Stimulated activated CD4-positive, alpha-beta T cell treated with anti-CD3 and anti-CD28 coated beads, Interleukin-12 subunit alpha, Interleukin-12 subunit beta, amount 100 ng/mL, for 4 hours (primary cell): ENCODE measurements around the gene FRG2.
"Not testable (repeated sequence)": the region's sequence is repeated elsewhere in the genome, so short reads cannot be mapped to it uniquely, and the experiment has no call there.

Source experiments
- DNase-seq: peaks from one replicate; pipeline ENCODE4 v3.0.0-alpha.2; 2020

FRG2 gene

DNA sequence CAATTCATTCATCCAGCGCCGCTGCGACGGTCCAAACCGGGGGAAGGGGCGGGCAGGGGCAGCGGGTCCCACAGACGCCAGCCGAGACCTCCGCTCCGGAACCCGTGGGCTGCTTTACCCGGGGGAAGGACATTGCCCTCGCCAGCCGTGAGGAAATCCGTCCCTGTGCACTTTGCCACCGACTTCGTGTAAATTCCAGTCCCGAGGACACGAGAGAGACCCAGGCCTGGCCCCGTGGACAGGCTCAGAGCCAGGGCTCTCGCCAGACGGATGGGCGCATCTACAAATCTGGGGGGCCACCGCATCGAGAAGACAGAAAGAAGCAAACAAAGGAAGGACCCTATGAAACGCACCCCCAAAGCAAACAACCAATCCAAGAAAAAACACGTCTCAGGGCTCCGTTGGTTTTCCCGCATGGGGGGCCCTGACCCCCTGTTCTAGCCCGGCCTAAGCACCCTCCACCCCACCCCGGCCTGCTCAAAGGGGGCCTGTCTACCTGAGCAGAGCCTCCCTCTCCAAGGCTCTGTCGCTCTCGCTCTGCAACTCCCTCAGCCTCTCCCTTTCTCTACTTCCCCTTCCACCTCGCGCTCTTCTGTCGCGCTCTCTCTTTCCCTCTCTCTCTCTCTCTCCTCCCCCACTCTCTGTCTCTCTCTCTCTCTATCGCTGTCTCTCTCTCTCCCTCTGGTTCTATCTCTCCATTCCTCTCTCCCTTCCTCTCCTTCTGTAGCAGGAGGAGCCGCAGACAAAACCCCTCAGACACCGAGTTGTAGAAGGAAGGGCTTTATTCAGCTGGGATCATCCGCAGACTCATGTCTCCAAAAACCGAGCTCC lies 11.3 kb downstream of the FRG2 start:
- no peak for DNase-seq

DNA sequence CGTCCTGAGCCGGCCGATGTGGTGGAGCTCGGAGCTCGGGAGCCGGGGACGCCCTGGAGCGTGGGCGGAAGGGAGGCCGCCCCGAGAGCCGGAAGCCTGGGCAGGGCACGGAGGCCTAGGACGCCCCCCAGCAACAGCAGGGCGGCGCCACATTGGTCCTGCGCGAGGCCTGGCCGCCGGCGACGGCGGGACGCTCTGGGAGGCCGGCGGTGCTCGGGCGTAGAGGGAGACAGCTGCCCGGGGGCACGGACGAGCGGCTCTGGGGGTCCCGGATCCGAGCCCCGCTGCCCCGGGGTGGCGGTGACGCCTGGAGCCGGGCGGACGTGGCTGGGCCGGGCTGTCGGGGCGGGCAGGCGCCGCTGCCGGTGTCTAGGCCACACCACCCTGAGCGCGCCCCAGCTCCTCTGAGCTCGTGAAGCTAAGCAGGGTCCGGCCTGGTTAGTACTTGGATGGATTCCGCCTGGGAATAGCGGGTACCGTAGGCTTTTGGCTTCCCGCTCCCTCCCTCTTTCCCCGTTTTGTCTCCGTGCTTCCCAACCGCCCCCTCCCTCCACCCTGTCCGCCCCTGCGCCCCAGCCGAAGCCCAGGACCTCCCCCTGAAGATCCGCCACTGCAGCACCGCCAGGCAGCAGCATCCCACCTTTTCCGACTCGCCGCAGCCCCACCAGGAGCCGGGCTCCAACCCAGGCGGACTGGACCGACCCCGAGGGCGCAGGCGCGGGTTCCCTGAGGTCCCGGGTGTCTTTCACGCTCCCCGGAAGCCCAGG lies 12.1 kb downstream of the FRG2 start:
- no peak for DNase-seq

DNA sequence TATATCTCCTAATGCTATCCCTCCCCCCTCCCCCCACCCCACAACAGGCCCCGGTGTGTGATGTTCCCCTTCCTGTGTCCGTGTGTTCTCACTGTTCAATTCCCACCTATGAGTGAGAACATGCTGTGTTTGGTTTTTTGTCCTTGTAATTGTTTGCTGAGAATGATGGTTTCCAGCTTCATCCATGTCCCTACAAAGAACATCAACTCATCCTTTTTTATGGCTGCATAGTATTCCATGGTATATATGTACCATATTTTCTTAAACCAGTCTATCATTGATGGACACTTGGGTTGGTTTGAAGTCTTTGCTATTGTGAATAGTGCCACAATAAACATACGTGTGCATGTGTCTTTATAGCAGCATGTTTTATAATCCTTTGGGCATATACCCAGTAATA lies 37.1 kb downstream of the FRG2 start:
- DNase-seq = not testable (repeated sequence)

DNA sequence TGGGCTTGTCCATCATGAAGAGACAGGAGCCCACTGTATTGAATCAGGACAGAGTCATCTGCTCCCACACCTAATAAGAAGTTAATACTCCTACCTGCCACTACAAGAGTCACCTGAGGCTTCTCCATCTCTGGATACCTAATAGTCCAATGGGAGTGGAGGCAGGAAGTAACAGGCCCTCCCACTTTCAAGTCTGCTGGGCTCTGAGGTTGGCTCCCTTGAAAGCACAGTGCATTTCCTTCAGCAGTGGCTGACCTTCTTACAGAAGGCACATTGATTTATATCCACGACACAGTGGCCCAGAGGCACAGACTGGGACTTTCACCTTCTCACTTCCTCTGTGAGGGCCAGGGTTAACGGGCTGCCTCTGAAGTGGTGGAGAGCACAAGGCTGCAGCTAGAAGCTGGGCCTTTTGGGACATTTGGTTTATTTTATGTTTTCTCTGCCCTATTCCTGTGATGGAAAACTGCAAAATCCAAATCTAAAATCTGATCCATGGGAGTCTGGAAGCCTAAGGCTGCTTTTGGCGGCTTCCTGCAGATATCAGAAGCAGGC lies 38.1 kb downstream of the FRG2 start:
- DNase-seq = no peak

DNA sequence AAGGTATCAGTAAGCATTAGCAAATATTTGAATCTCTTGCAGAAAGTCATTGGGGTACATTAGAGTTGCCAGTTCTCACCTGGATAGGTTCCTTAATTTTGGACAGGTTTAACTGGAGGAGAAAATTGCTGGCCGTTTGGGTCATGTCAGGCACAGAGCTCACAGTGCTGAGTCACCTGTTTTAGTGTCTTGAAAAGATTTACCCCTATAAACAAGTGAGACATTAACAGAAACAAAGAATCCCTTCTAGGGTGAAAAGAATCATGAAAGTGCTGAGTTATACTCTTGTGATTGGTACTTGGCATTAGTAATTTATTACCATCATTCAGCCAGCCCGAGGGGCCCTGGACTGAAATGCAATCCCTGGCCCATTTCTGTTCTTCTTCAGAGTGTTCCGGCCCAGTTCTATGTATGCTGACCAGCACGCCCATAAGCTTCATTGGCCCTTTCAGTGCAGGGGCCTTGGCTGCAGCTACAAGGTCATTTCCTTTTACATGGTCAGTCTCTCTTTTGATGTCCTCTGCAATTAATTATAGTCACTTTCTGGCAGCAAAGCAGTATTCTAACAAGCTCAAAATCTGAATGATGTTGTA lies 41.3 kb downstream of the FRG2 start:
- DNase-seq = not testable (repeated sequence)

DNA sequence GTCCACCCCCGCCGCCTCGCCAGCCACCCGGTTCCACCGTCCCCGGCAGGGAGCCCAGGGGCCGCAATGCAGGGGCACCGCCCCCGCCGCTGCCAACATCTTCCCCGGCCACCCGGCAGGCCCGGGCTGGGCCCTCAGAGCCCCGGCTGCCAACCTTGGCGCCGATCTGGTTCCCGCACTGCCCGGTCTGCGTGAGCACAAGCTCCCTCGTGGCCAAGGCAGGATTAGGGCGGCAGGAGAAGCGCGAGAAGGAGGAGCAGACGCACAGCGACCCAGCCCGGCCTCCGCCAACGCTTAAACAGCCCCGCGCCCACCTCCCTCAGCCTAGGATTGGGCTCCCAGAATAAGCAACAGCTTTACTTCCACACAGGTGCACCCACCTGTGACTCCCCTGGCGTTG lies 42.4 kb downstream of the FRG2 start:
- DNase-seq = not testable (repeated sequence)

DNA sequence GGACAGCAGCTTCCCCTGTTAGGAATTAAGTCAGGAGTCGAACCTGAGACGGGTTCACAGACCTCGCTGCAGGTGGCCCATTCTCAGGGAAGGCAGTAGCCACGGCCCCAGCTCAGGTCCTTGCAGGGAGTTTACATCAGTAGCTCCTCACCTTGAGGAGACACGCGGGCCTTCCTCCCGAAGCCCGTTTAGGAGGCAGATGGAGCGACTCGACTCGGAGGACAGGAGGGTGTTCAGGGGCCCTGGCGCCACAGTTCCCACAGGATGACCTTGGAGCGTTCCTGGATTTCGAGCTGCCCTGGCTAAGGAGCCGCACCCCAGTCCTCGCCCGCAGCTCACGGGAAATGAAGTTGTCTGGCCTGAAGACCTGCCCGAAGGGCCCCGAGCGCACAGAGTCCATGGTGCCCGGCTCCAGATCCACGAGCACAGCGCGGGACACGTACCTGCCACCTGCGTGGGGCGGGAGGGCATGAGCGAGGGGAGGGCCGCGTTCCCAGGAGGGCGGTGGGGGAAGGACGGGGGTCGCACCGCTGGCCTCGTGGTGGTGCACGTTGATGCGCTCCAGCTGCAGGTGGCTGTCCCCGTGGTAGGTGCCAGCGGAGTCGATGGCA lies 43.0 kb downstream of the FRG2 start:
- DNase-seq = not testable (repeated sequence)

DNA sequence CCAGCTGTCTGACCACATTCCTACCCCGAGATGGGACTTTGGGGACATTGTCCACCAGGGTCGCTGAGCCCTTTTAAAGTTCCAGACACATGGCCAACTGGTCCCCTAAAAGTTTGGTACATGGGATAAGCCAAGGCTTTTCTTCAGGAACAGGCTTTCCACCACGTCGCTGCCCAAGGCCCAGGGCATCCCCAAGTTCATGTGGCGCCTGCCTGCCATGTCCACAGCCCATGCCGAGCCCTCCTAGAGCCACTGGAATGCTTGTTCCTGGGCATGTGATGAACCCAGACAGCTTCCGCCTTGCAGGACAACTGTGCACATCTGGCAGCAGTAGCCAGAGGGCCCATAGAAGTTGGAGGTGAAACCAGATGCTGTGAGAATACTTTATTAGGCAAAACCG lies 45.1 kb downstream of the FRG2 start:
- no peak for DNase-seq

DNA sequence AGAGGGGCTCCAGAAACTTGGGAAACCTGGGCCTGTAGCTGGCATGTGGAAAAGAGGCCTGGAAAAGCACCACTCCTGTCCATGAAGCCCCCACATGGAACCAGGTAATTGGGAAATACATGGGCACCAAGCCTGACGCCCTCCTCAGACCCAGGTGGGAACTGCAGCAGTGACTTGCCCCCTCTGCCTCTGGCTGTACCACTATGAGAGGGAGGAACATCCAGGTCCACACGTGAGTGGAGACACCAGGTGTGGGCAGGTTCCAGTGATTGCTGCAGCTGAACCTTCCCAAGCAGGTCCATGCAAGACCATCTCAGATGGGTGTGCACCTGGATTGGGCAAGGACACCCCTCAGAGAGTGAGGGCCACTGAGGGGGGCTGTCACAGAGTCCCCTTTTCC lies 46.8 kb downstream of the FRG2 start:
- DNase-seq = not testable (repeated sequence)

DNA sequence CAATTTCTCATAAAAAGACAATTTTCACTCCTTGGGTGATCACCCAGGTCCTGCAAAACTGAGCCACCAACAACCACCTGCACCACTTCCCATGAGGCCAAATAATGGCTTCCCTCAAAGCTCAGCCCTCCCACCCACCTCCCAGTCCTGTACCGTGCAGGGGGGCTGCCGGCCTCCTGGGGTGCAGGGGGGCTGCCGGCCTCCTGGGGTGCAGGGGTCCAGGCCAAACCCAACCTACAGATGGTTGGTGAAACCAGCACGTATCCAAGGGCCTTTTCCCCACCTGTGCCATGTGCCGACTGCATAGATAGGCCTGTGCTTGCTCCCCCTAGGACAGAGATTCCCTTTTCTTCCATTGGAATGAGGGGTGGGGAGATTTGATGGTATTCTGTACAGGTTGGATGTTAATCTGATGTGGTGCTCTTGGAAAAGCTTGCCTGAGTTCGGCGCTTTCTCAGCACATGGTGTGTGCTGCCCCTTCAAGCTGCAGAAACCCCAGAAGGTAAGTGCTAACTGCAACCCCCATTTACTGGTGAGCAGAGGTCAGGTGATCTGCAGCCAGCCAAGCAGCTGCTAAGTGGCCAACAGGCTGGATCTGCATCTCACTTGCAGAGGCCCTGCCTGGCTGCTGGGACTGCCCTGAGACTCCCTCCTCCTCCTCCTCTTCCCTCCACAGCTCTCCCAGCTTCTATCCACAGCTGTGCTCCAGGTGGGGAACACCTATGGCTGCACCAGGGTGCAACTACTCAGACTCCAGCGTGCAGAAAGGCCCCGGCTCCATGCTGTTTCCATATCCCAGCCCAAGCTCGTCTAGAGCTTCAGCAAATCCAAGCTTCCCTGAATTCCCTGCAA lies 47.6 kb downstream of the FRG2 start:
- DNase-seq = no peak
